ENCODE data around the gene TRIM15. TPM values are rescaled to one million over a fixed set of nuclear protein-coding genes. Genes with fewer than 3 reads are reported as not detected.

The TRIM15 gene
- total and polyA plus RNA-seq, 2 experiments from 2014 or later, result not detected

- WGBS, 2 experiments (ENCODE audit: low coverage in 1 of 2, low lambda C conversion rate in 2 of 2, missing lambda C conversion rate in 2 of 2), result 12 to 19% methylated on average over 4 of the region's 4 CpGs
- no peak overlapping the region for H2AFZ ChIP-seq
- TF ChIP-seq EZH2 (IDR thresholded peaks at IDR 0.05; ENCODE audit: insufficient read depth, poor library complexity, severe bottlenecking) (no peak), EZH2phosphoT487 (IDR thresholded peaks at IDR 0.05; ENCODE audit: insufficient read depth, low read depth) (no peak)
- no peaks in the 10 kb centered on the region for H3K27me3 ChIP-seq (replicated peaks; ENCODE audit: insufficient read depth)
- no peaks in the 10 kb centered on the region for H3K9me2 ChIP-seq (ENCODE audit: insufficient read depth)
- no peaks in the 10 kb centered on the region for H3K36me3 ChIP-seq (ENCODE audit: low read depth)
- H3K79me2 ChIP-seq (ENCODE audit: insufficient read depth), result peaks cover 97% of the 10 kb centered on the region
- no peaks in the 10 kb centered on the region for H3K9me3 ChIP-seq (ENCODE audit: low read depth)
- H3K4me2 ChIP-seq (ENCODE audit: unreplicated experiment), result peak overlapping the region; percentile 57
- H3K9ac ChIP-seq, result peak overlapping the region; percentile 23; the same call in 1 of the 2 replicates
- H3K27ac ChIP-seq, result peak overlapping the region; percentile 29
- H3F3A ChIP-seq (ENCODE audit: insufficient read depth), result peaks cover 34% of the 10 kb centered on the region
- peak overlapping the region; percentile 17; the same call in 1 of the 2 replicates for H3K4me3 ChIP-seq
- DNase-seq, result peak; percentile 49
- peaks cover 3% of the 10 kb centered on the region; the same call in 1 of the 2 replicates for H4K20me1 ChIP-seq (ENCODE audit: insufficient read depth)
- peaks cover 41% of the 10 kb centered on the region for H3K4me1 ChIP-seq (ENCODE audit: insufficient read depth)
- in situ Hi-C loops (cut with MboI), result no loop called here
These were observed 44.4 kb downstream of the TRIM15 start for GRCh38 chr6:30207619-30208295.

- Histone ChIP-seq H3K27ac (no peak overlapping the region), H3K4me1 (ENCODE audit: insufficient read depth) (peaks cover 36% of the 10 kb centered on the region), H3K79me2 (ENCODE audit: insufficient read depth) (peaks cover 63% of the 10 kb centered on the region), H4K20me1 (ENCODE audit: insufficient read depth) (0 out of 2 replicates have a peak, but pooled peaks cover 3% of the 10 kb centered on the region), H3K36me3 (ENCODE audit: low read depth) (no peaks in the 10 kb centered on the region), H3K9ac (0 out of 2 replicates have a peak overlapping the region, but pooled peaks have one; percentile 94), H2AFZ (no peak overlapping the region), H3K4me2 (ENCODE audit: unreplicated experiment) (peak overlapping the region; percentile 96), H3K27me3 (replicated peaks; ENCODE audit: insufficient read depth) (no peaks in the 10 kb centered on the region), H3K9me2 (ENCODE audit: insufficient read depth) (no peaks in the 10 kb centered on the region), H3F3A (ENCODE audit: insufficient read depth) (peaks cover 31% of the 10 kb centered on the region), H3K4me3 (peak overlapping the region; percentile 84; the same call in 1 of the 2 replicates), H3K9me3 (ENCODE audit: low read depth) (no peaks in the 10 kb centered on the region)
- in situ Hi-C loops (cut with MboI), result no loop called here
- no peak for DNase-seq
- no peak for TF ChIP-seq EZH2phosphoT487 (IDR thresholded peaks at IDR 0.05; ENCODE audit: insufficient read depth, low read depth)
- 70 to 73% methylated on average over 2 of the region's 2 CpGs for WGBS, 2 experiments (ENCODE audit: low coverage in 1 of 2, low lambda C conversion rate in 2 of 2, missing lambda C conversion rate in 2 of 2)
These were observed 48.0 kb downstream of the TRIM15 start for GRCh38 chr6:30211306-30211705.

GRCh38 chr6:30211899-30212298 lies 48.6 kb downstream of the TRIM15 start:
- no peak for DNase-seq
- Histone ChIP-seq H3F3A (ENCODE audit: insufficient read depth) (peaks cover 25% of the 10 kb centered on the region), H3K9me3 (ENCODE audit: low read depth) (no peaks in the 10 kb centered on the region), H3K27me3 (replicated peaks; ENCODE audit: insufficient read depth) (no peaks in the 10 kb centered on the region), H3K27ac (no peak overlapping the region), H3K4me1 (ENCODE audit: insufficient read depth) (peaks cover 30% of the 10 kb centered on the region), H3K4me2 (ENCODE audit: unreplicated experiment) (peak overlapping the region; percentile 96), H3K36me3 (ENCODE audit: low read depth) (no peaks in the 10 kb centered on the region), H3K79me2 (ENCODE audit: insufficient read depth) (peaks cover 58% of the 10 kb centered on the region), H3K4me3 (peak overlapping the region; percentile 84), H3K9me2 (ENCODE audit: insufficient read depth) (no peaks in the 10 kb centered on the region), H4K20me1 (ENCODE audit: insufficient read depth) (0 out of 2 replicates have a peak, but pooled peaks cover 3% of the 10 kb centered on the region), H2AFZ (no peak overlapping the region), H3K9ac (peak overlapping the region; percentile 94)
- no peak for TF ChIP-seq EZH2 (IDR thresholded peaks at IDR 0.05; ENCODE audit: insufficient read depth, poor library complexity, severe bottlenecking)
- TF ChIP-seq EZH2phosphoT487 (IDR thresholded peaks at IDR 0.05; ENCODE audit: insufficient read depth, low read depth), result no peak
- 66 to 68% methylated on average over 3 of the region's 3 CpGs for WGBS, 2 experiments (ENCODE audit: low coverage in 1 of 2, low lambda C conversion rate in 2 of 2, missing lambda C conversion rate in 2 of 2)
- in situ Hi-C loops (cut with MboI), result no loop called here

- 1 to 2% methylated on average over 57 to 58 of the region's 59 CpGs for WGBS, 2 experiments (ENCODE audit: low coverage in 1 of 2, low lambda C conversion rate in 2 of 2, missing lambda C conversion rate in 2 of 2)
- in situ Hi-C loops (cut with MboI), result no loop called here
- peak within 1 kb of the TSS; percentile 85 for H3K27ac ChIP-seq
- H3K4me3 ChIP-seq, result peak within 1 kb of the TSS; percentile 84
- peak within 1 kb of the TSS; percentile 96 for H3K4me2 ChIP-seq (ENCODE audit: unreplicated experiment)
- no peaks in the 10 kb centered on the region for H3K27me3 ChIP-seq (replicated peaks; ENCODE audit: insufficient read depth)
- peak; percentile 99 for DNase-seq
- TF ChIP-seq EZH2phosphoT487 (IDR thresholded peaks at IDR 0.05; ENCODE audit: insufficient read depth, low read depth) (no peak), EZH2 (IDR thresholded peaks at IDR 0.05; ENCODE audit: insufficient read depth, poor library complexity, severe bottlenecking) (no peak)
- no peaks in the 10 kb centered on the region for H3K9me2 ChIP-seq (ENCODE audit: insufficient read depth)
- peak within 1 kb of the TSS; percentile 95 for H2AFZ ChIP-seq
- peaks cover 19% of the 10 kb centered on the region for H3K4me1 ChIP-seq (ENCODE audit: insufficient read depth)
- H3F3A ChIP-seq (ENCODE audit: insufficient read depth), result peaks cover 14% of the 10 kb centered on the region
- H3K9me3 ChIP-seq (ENCODE audit: low read depth), result no peaks in the 10 kb centered on the region
- H4K20me1 ChIP-seq (ENCODE audit: insufficient read depth), result 0 out of 2 replicates have a peak, but pooled peaks cover 2% of the 10 kb centered on the region
- peaks cover 49% of the 10 kb centered on the region for H3K79me2 ChIP-seq (ENCODE audit: insufficient read depth)
- peak within 1 kb of the TSS; percentile 94 for H3K9ac ChIP-seq
- H3K36me3 ChIP-seq (ENCODE audit: low read depth), result no peaks in the 10 kb centered on the region
These were observed 49.7 kb downstream of the TRIM15 start, which contains the start of gene TRIM26 for GRCh38 chr6:30212865-30213666. TSS of gene TRIM26 (minus strand) at chr6:30213406. CDS start at chr6:30199103, 14,303 bp downstream.

Data from GM23248 (cell line).